GM12865 (cell line): ENCODE data around the gene PPM1B.
A peak's percentile ranks its signal among the peaks of the same experiment; 100 is the strongest.

ENCODE experiments used
- DNase-seq: peaks from one replicate; pipeline ENCODE4 v3.0.0; 2010; ENCODE audit warnings: low read depth
- H3K4me3 ChIP-seq: 2 replicates; pipeline ENCODE4 v1.5.1; 2011; ENCODE audit warnings: mild to moderate bottlenecking, low read depth, low read length, control low read depth
- TF ChIP-seq, protein P1 (sequence below): IDR thresholded peaks from 2 replicates; pipeline ENCODE4 v1.5.1; 2011; ENCODE audit warnings: low read length, control low read depth, low read depth, inconsistent platforms; ENCODE audit not compliant: insufficient read depth; ENCODE audit errors: missing control alignments

Gene PPM1B

DNA sequence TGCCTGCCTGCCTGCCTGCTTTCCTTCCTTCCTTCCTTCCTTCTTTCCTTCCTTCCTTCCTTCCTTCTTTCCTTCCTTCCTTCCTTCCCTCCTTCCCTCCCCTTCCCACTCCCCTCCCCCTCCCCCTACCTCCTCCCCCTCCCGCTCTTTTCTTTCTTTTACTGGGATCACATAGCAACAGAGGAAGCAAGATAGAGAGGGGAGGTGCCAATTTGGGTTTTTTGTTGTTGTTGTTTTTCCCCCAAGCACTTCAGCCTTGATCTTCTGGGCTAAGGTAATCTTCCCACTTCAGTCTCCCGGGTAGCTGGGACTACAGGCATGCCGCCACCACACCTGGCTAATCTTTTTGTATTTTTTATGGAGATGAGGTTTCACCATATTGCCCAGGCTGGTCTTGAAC, 20.0 kb downstream of the PPM1B start:
- no peak overlapping the region for H3K4me3 ChIP-seq
- TF ChIP-seq, protein P1, sequence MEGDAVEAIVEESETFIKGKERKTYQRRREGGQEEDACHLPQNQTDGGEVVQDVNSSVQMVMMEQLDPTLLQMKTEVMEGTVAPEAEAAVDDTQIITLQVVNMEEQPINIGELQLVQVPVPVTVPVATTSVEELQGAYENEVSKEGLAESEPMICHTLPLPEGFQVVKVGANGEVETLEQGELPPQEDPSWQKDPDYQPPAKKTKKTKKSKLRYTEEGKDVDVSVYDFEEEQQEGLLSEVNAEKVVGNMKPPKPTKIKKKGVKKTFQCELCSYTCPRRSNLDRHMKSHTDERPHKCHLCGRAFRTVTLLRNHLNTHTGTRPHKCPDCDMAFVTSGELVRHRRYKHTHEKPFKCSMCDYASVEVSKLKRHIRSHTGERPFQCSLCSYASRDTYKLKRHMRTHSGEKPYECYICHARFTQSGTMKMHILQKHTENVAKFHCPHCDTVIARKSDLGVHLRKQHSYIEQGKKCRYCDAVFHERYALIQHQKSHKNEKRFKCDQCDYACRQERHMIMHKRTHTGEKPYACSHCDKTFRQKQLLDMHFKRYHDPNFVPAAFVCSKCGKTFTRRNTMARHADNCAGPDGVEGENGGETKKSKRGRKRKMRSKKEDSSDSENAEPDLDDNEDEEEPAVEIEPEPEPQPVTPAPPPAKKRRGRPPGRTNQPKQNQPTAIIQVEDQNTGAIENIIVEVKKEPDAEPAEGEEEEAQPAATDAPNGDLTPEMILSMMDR = no peak
- DNase-seq = no peak

DNA sequence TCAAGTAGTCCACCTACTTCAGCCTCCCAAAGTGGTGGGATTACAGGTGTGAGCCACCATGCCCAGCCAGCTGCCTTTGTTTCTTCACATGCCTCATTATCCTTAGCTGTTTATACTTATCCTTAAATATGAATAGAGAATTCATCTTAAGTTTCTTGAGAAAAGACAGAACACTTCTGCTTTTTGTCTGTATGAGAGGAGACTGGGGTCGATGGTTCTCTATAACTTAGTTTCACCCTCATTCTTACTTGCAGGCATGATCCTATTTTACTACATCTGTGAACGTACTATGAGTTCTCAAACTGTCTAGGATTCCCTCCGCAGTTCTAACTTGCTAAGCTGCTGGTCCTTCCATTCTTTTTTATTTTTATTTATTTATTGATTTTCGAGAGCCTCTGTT, 20.4 kb downstream of the PPM1B start:
- peak; percentile 22 for DNase-seq
- H3K4me3 ChIP-seq = no peak overlapping the region
- TF ChIP-seq, protein P1 = no peak

DNA sequence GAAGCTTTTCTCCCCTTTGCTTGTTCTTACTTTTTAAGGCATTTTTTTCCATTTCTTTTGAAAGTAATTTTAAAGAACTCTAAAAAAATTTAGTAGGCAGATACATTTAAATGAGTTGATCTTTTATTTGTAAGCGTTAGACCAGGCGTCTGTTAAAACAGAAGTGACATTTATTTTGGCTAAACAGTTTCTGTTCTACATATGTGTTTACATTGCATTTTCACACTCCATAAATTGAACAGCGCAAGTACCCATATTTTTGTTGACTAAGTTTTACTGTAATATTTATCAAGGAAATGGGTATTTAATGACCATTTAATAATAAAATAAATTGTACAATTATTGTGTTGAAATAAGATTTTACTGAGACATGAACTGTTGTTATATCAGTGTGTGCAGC, 21.9 kb downstream of the PPM1B start:
- DNase-seq = no peak
- TF ChIP-seq, protein P1 = no peak
- peak overlapping the region; percentile 8; the same call in 1 of the 2 replicates for H3K4me3 ChIP-seq

DNA sequence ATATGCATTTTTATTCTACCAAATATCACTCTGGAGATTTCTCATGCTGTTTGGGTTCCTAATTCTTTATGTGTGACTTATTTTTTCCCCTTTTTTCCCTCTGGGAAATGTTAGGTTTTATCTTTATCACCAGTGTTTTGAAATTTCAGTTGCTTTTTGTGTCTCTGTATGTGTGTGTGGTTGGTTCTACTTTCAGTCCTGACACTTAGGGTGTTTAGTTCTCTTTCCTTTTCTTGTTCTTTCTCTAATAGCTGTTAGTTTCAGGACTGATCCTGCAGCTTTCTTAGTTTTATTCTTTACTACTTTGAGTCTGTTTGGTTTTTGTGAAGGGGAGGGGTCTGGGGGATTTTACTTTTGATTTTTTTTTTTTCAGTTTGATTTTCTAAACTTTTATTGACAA, 23.1 kb downstream of the PPM1B start:
- peak overlapping the region; percentile 45 for H3K4me3 ChIP-seq
- TF ChIP-seq, protein P1 = no peak
- peak; percentile 72 for DNase-seq

DNA sequence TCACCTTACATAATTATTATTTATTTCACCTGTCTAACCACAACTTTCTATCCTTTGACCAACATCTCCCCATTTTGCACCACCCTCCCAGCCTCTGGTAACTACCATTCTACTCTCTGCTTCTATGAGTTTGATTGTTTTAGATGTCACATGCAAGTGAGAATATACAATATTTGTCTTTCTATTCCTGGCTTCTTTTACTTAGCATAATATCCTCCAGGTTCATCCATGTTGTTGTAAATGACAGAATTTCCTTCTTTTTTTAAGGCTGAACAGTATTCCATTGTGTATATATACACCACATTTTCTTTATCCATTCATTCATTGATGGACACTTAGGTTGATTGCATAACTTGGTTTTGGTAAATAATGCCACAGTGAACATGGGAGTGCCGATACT, 24.0 kb downstream of the PPM1B start:
- no peak overlapping the region for H3K4me3 ChIP-seq
- DNase-seq = no peak
- TF ChIP-seq, protein P1 = no peak

DNA sequence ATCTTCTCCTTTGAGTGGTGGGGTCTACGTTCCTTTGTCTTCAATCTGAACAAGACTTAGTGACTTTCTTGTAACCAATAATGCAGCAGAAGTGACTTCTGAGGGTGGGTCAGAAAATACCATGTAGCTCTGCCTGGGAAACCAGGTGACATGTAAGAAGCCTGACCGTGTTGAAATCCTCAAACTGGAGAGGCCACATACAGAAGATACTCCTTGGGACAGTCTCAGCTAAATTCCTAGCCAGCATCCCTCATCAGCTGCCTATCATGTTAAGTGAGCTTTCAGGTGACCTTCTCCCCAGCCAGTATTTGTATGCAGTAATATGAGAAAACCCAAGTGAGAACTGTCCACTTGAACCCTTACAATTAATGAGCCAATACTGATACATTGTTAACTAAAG, 27.0 kb downstream of the PPM1B start:
- no peak for DNase-seq
- H3K4me3 ChIP-seq = no peak overlapping the region
- TF ChIP-seq, protein P1 = no peak

DNA sequence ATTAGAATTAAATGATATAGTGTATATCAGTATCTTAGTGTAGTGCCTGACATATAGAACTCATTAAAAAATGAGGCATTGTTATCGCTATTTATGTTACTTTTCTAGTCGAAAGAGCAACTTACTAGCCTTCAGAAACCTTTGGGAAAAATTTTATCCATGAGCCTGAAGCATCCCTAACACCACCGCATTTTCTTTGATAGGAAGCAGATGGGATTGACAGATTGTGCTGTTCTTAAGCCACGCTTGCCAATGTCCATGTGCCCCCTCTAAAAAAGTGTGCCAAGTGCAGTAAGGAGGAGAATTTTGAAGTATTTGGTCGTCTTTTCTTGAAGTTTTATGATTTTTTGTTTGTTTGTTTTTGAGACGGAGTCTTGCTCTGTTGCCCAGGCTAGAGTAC, 29.1 kb downstream of the PPM1B start:
- TF ChIP-seq, protein P1 = no peak
- no peak for DNase-seq
- no peak overlapping the region for H3K4me3 ChIP-seq
